ENCODE data around the gene ATP2B3. TPM values are rescaled to one million over a fixed set of nuclear protein-coding genes. Genes with fewer than 3 reads are reported as not detected.

Gene ATP2B3
- total RNA-seq = not detected
- long read RNA-seq = 0 reads

GRCh38 chrX:153517423-153517822, at the start of gene ATP2B3:
ATP2B3 (plus strand) TSS chrX:153517642; CDS start chrX:153536248, 18,606 bp downstream.
- intact Hi-C loops (cut with micrococcal nuclease) = no loop called here
- TF ChIP-seq CTCF (IDR thresholded peaks at IDR 0.05; ENCODE audit: borderline replicate concordance) = no peak

GRCh38 chrX:153468008-153468580, 49.3 kb upstream of the ATP2B3 start:
- peak overlapping the region; percentile 23 for H3K27ac ChIP-seq (replicated peaks)
- peaks cover 18% of the 10 kb centered on the region for H3K4me1 ChIP-seq
- DNase-seq = peak; percentile 42
- H3K36me3 ChIP-seq = no peaks in the 10 kb centered on the region
- H3K9me3 ChIP-seq (replicated peaks) = no peaks in the 10 kb centered on the region
- no peak overlapping the region for H3K4me3 ChIP-seq
- no peaks in the 10 kb centered on the region for H3K27me3 ChIP-seq (ENCODE audit: low read depth)
- TF ChIP-seq CTCF (IDR thresholded peaks at IDR 0.05; ENCODE audit: borderline replicate concordance) = no peak
- intact Hi-C loops (cut with micrococcal nuclease) = no loop called here

More at GRCh38 chrX:153517423-153517822, at the start of gene ATP2B3:
- H3K4me1 ChIP-seq = no peaks in the 10 kb centered on the region
- no peak for DNase-seq
- no peaks in the 10 kb centered on the region for H3K9me3 ChIP-seq (replicated peaks)
- no peak within 1 kb of the TSS for H3K4me3 ChIP-seq
- no peak within 1 kb of the TSS for H3K27ac ChIP-seq (replicated peaks)
- H3K27me3 ChIP-seq (ENCODE audit: low read depth) = peaks cover 61% of the 10 kb centered on the region
- H3K36me3 ChIP-seq = no peaks in the 10 kb centered on the region

- intact Hi-C loops (cut with micrococcal nuclease) = no loop called here
- no peaks in the 10 kb centered on the region for H3K27me3 ChIP-seq (ENCODE audit: low read depth)
- peaks cover 22% of the 10 kb centered on the region for H3K4me1 ChIP-seq
- H3K9me3 ChIP-seq (replicated peaks) = no peaks in the 10 kb centered on the region
- peak overlapping the region; percentile 76 for H3K4me3 ChIP-seq
- DNase-seq = no peak
- H3K27ac ChIP-seq (replicated peaks) = peak overlapping the region; percentile 84
- peak; percentile 18 for TF ChIP-seq CTCF (IDR thresholded peaks at IDR 0.05; ENCODE audit: borderline replicate concordance)
- H3K36me3 ChIP-seq = no peaks in the 10 kb centered on the region
Observed at GRCh38 chrX:153469811-153470410, 47.5 kb upstream of the ATP2B3 start.

GRCh38 chrX:153470411-153471363, 46.8 kb upstream of the ATP2B3 start, which contains the start of gene HAUS7:
HAUS7 (minus strand) TSS chrX:153470576; CDS start chrX:153470557, 19 bp downstream.
- Histone ChIP-seq H3K4me3 (peak within 1 kb of the TSS; percentile 76), H3K27ac (replicated peaks) (peak within 1 kb of the TSS; percentile 84), H3K27me3 (ENCODE audit: low read depth) (no peaks in the 10 kb centered on the region), H3K36me3 (no peaks in the 10 kb centered on the region), H3K9me3 (replicated peaks) (no peaks in the 10 kb centered on the region), H3K4me1 (peaks cover 28% of the 10 kb centered on the region)
- TF ChIP-seq CTCF (IDR thresholded peaks at IDR 0.05; ENCODE audit: borderline replicate concordance) = peak; percentile 74
- DNase-seq = peak; percentile 86
- intact Hi-C loops (cut with micrococcal nuclease) = no loop called here

GRCh38 chrX:153471663-153472280, 45.7 kb upstream of the ATP2B3 start:
- Histone ChIP-seq H3K36me3 (no peaks in the 10 kb centered on the region), H3K4me1 (peaks cover 36% of the 10 kb centered on the region), H3K27ac (replicated peaks) (peak overlapping the region; percentile 73), H3K4me3 (no peak overlapping the region), H3K27me3 (ENCODE audit: low read depth) (no peaks in the 10 kb centered on the region), H3K9me3 (replicated peaks) (no peaks in the 10 kb centered on the region)
- intact Hi-C loops (cut with micrococcal nuclease) = no loop called here
- TF ChIP-seq CTCF (IDR thresholded peaks at IDR 0.05; ENCODE audit: borderline replicate concordance) = no peak
- no peak for DNase-seq
